Measurements from ENCODE around the gene RBMS1. TPM values are rescaled to one million over a fixed set of nuclear protein-coding genes. Genes with fewer than 3 reads are reported as not detected.

RBMS1 gene
- total RNA-seq, 1 experiment from 2014 or later, result 65.4 TPM

DNA sequence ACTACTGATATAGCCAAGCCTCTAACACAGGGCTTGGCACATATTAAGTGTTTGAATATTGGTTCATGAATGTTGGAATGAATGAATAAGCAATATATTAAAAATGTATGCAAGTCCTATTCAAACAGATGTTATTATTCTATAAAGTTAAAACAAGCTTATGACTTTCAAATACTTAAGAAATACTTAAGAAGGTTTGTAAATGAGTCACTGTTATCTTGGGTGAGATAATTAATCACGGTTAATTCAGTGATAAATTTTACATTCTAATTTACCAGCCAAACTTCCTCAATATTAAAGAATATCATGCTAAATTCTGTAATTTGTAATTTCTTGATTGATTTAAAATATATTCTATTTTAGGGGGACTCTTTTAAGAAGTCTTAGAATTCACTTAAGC is 74.8 kb downstream of the RBMS1 start:
- TF ChIP-seq, protein P1, sequence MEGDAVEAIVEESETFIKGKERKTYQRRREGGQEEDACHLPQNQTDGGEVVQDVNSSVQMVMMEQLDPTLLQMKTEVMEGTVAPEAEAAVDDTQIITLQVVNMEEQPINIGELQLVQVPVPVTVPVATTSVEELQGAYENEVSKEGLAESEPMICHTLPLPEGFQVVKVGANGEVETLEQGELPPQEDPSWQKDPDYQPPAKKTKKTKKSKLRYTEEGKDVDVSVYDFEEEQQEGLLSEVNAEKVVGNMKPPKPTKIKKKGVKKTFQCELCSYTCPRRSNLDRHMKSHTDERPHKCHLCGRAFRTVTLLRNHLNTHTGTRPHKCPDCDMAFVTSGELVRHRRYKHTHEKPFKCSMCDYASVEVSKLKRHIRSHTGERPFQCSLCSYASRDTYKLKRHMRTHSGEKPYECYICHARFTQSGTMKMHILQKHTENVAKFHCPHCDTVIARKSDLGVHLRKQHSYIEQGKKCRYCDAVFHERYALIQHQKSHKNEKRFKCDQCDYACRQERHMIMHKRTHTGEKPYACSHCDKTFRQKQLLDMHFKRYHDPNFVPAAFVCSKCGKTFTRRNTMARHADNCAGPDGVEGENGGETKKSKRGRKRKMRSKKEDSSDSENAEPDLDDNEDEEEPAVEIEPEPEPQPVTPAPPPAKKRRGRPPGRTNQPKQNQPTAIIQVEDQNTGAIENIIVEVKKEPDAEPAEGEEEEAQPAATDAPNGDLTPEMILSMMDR (IDR thresholded peaks at IDR 0.05; ENCODE audit: unreplicated experiment), result no peak
- Mint-ChIP-seq H3K36me3 (ENCODE audit: insufficient read depth, unreplicated experiment) (no peaks in the 10 kb centered on the region), H3K4me3 (ENCODE audit: unreplicated experiment) (no peak overlapping the region), H3K9me3 (ENCODE audit: unreplicated experiment) (no peaks in the 10 kb centered on the region), H3K4me1 (ENCODE audit: insufficient read depth, unreplicated experiment) (peaks cover 34% of the 10 kb centered on the region), H3K27me3 (ENCODE audit: insufficient read depth, unreplicated experiment) (no peaks in the 10 kb centered on the region), H3K27ac (ENCODE audit: low read depth, unreplicated experiment) (no peak overlapping the region)
- no peak for DNase-seq (ENCODE audit: unreplicated experiment)
- ChIA-PET POLR2A (interaction anchor here (0.6 to 2.0 kb wide), 4 partner anchors 9 to 60 kb away, joined by 3 to 8 read pairs (median 4); no protein-coding TSS in a partner anchor), CTCF (no interaction called here)
- no TSS peak for BruUV-seq (replicated peaks)
- intact Hi-C loops (cut with micrococcal nuclease), result no loop called here

DNA sequence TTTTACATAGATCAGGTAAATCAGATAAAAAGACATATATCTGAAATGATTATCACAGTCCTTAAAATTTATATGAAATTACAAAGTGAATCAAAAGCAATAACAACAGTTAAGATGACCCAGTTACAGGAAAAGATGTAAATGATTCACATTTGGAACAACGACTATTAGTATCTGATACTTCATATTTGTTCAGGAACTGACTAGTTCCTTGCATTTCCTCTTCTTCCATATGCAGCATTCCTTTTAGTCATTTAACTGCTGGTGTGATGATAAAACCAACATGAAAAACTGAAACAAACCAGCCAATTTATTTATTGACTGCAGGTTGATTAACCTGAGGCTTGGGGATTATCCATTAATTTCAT is 75.2 kb downstream of the RBMS1 start:
- ChIA-PET CTCF (no interaction called here), POLR2A (interaction anchor here (0.8 to 2.0 kb wide), 4 partner anchors 9 to 60 kb away, joined by 3 to 8 read pairs (median 5); no protein-coding TSS in a partner anchor)
- H3K9me3 Mint-ChIP-seq (ENCODE audit: unreplicated experiment), result no peaks in the 10 kb centered on the region
- no TSS peak for BruUV-seq (replicated peaks)
- intact Hi-C loops (cut with micrococcal nuclease), result no loop called here
- H3K36me3 Mint-ChIP-seq (ENCODE audit: insufficient read depth, unreplicated experiment), result no peaks in the 10 kb centered on the region
- H3K27ac Mint-ChIP-seq (ENCODE audit: low read depth, unreplicated experiment), result no peak overlapping the region
- TF ChIP-seq, protein P1 (IDR thresholded peaks at IDR 0.05; ENCODE audit: unreplicated experiment), result no peak
- H3K4me1 Mint-ChIP-seq (ENCODE audit: insufficient read depth, unreplicated experiment), result peaks cover 34% of the 10 kb centered on the region
- no peak for DNase-seq (ENCODE audit: unreplicated experiment)
- no peak overlapping the region for H3K4me3 Mint-ChIP-seq (ENCODE audit: unreplicated experiment)
- H3K27me3 Mint-ChIP-seq (ENCODE audit: insufficient read depth, unreplicated experiment), result no peaks in the 10 kb centered on the region

DNA sequence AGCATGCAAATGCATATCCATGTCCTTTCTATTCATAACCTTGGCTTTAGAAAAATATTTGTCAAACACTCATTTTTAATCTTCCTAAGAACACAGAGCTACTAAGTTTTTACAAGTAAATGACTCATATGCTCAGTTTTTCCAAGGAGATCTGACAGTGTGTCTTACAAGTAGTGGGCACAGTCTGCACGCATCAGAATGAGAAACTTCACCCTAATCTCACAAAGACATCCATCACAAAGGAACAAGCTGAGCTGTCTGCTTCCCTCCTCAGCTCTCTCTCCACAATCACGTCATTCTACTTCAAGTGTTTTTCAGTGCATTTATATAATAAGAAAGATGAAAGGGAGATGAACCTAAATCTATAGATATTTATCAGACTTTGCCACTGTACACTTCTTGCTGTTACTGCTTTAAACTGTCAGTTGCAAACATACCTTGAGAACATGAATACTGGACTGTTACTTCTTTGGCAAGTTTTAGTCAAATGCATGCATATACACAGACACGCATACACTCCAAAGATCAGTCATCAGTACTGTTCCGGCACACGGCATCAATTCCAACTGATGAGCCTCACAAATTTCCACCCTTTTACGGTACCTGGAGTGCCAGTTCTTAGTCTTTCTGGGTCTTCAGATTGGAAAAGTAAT is 75.7 kb downstream of the RBMS1 start:
- Mint-ChIP-seq H3K4me3 (ENCODE audit: unreplicated experiment) (no peak overlapping the region), H3K27me3 (ENCODE audit: insufficient read depth, unreplicated experiment) (no peaks in the 10 kb centered on the region), H3K36me3 (ENCODE audit: insufficient read depth, unreplicated experiment) (no peaks in the 10 kb centered on the region), H3K4me1 (ENCODE audit: insufficient read depth, unreplicated experiment) (peaks cover 34% of the 10 kb centered on the region), H3K27ac (ENCODE audit: low read depth, unreplicated experiment) (no peak overlapping the region), H3K9me3 (ENCODE audit: unreplicated experiment) (no peaks in the 10 kb centered on the region)
- BruUV-seq (replicated peaks), result no TSS peak
- intact Hi-C loops (cut with micrococcal nuclease), result no loop called here
- TF ChIP-seq, protein P1 (IDR thresholded peaks at IDR 0.05; ENCODE audit: unreplicated experiment), result no peak
- ChIA-PET POLR2A (interaction anchor here (0.8 to 1.2 kb wide), 4 partner anchors 10 to 693 kb away, joined by 3 to 5 read pairs (median 3); no protein-coding TSS in a partner anchor), CTCF (no interaction called here)
- DNase-seq (ENCODE audit: unreplicated experiment), result peak; percentile 60

DNA sequence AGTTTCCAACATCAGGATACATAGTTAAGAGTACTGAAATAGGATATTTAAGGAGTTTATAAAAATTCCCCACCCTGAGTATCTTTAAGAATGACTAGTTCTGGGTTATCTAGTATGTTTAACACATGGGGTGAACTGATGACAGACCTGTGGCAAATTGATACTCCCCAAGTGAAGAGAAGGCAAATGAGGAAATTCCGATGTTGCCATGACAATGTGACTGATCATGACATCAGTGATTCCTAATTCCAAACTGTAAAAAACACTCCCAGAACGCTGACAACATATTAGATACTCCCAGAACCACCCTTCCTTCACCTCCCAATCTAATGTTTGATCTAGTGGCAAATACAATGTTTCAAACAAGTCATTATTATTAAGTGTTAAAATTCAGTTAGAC is 77.6 kb downstream of the RBMS1 start:
- Mint-ChIP-seq H3K9me3 (ENCODE audit: unreplicated experiment) (no peaks in the 10 kb centered on the region), H3K4me1 (ENCODE audit: insufficient read depth, unreplicated experiment) (peaks cover 38% of the 10 kb centered on the region), H3K36me3 (ENCODE audit: insufficient read depth, unreplicated experiment) (no peaks in the 10 kb centered on the region), H3K27me3 (ENCODE audit: insufficient read depth, unreplicated experiment) (no peaks in the 10 kb centered on the region), H3K27ac (ENCODE audit: low read depth, unreplicated experiment) (no peak overlapping the region), H3K4me3 (ENCODE audit: unreplicated experiment) (no peak overlapping the region)
- intact Hi-C loops (cut with micrococcal nuclease), result no loop called here
- TF ChIP-seq, protein P1 (IDR thresholded peaks at IDR 0.05; ENCODE audit: unreplicated experiment), result no peak
- BruUV-seq (replicated peaks), result no TSS peak
- ChIA-PET POLR2A (interaction anchor here (1.4 to 1.5 kb wide), 2 partner anchors 11 to 12 kb away, joined by 4 read pairs; no protein-coding TSS in a partner anchor), CTCF (no interaction called here)
- no peak for DNase-seq (ENCODE audit: unreplicated experiment)
